ENCODE results near the gene PTMS.

GRCh38 chr12:6783828-6784227 is 17.7 kb downstream of the PTMS start:
- TF ChIP-seq, protein P1, sequence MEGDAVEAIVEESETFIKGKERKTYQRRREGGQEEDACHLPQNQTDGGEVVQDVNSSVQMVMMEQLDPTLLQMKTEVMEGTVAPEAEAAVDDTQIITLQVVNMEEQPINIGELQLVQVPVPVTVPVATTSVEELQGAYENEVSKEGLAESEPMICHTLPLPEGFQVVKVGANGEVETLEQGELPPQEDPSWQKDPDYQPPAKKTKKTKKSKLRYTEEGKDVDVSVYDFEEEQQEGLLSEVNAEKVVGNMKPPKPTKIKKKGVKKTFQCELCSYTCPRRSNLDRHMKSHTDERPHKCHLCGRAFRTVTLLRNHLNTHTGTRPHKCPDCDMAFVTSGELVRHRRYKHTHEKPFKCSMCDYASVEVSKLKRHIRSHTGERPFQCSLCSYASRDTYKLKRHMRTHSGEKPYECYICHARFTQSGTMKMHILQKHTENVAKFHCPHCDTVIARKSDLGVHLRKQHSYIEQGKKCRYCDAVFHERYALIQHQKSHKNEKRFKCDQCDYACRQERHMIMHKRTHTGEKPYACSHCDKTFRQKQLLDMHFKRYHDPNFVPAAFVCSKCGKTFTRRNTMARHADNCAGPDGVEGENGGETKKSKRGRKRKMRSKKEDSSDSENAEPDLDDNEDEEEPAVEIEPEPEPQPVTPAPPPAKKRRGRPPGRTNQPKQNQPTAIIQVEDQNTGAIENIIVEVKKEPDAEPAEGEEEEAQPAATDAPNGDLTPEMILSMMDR (tag by site-specific recombination; IDR thresholded peaks at IDR 0.05), result no peak
- TF ChIP-seq KLF8 (tag by site-specific recombination; IDR thresholded peaks at IDR 0.05), result no peak
- TF ChIP-seq ZNF561 (tag by site-specific recombination; IDR thresholded peaks at IDR 0.05; ENCODE audit: borderline replicate concordance), result no peak
- no peak for TF ChIP-seq ZNF416 (tag by site-specific recombination; IDR thresholded peaks at IDR 0.05)
- TF ChIP-seq ZNF114 (tag by site-specific recombination; IDR thresholded peaks at IDR 0.05), result no peak
- TF ChIP-seq ZNF558 (tag by site-specific recombination; IDR thresholded peaks at IDR 0.05), result no peak
- no peak for TF ChIP-seq ZFHX2 (tag by site-specific recombination; conservative IDR thresholded peaks at IDR 0.05)
- TF ChIP-seq TRIM28 (IDR thresholded peaks at IDR 0.05; ENCODE audit: borderline replicate concordance, low read length), result no peak
